ENCODE measurements around the gene CFAP73. TPM values are rescaled to one million over a fixed set of nuclear protein-coding genes. Genes with fewer than 3 reads are reported as not detected.

Gene CFAP73
- total RNA-seq, 1 experiment from 2014 or later: 0.34 TPM

GRCh38 chr12:113171543-113171942 is 22.0 kb downstream of the CFAP73 start:
- H3K9me2 ChIP-seq (ENCODE audit: insufficient read depth): no peaks in the 10 kb centered on the region
- no peaks in the 10 kb centered on the region for H3K9me3 ChIP-seq (ENCODE audit: control insufficient read depth in 1 of 2, insufficient read depth in 1 of 2, low read depth in 1 of 2, low read length in 2 of 2)
- no peak for ATAC-seq
- no peaks in the 10 kb centered on the region for H3K27me3 ChIP-seq (ENCODE audit: insufficient read depth, low read length)
- no peaks in the 10 kb centered on the region for H3K4me1 ChIP-seq (ENCODE audit: control insufficient read depth in 1 of 2, insufficient read depth in 2 of 2, low read length in 2 of 2)
- H4K20me1 ChIP-seq (ENCODE audit: insufficient read depth): no peaks in the 10 kb centered on the region
- no peak overlapping the region for H3K27ac ChIP-seq (ENCODE audit: low read depth, low read length)
- no peak overlapping the region for H3K4me3 ChIP-seq (replicated peaks in 1 of 2; ENCODE audit: low read depth in 1 of 2, low read length in 2 of 2)
- intact Hi-C loops (cut with micrococcal nuclease): no loop called here
- POLR2A ChIA-PET: no interaction called here
- no peak overlapping the region for H3K9ac ChIP-seq (ENCODE audit: low read length)
- DNase-seq (ENCODE audit: low read depth, low spot score): no peak
- CTCF ChIA-PET: interaction anchor here (1.6 kb wide), 1 partner anchor 179 kb away, joined by 6 read pairs; no protein-coding TSS in a partner anchor
- no peak overlapping the region for H2AFZ ChIP-seq (ENCODE audit: low read depth, low read length, poor library complexity, severe bottlenecking)
- RAD21 ChIA-PET (ENCODE audit: low non-redundant PET in 1 of 2, low total read pairs in 2 of 2, uncharacterized antibody in 2 of 2, unreplicated experiment in 2 of 2): no interaction called here
- peaks cover 24% of the 10 kb centered on the region; the same call in 1 of the 2 replicates for H3K79me2 ChIP-seq (ENCODE audit: insufficient read depth, low read length)
- H3K36me3 ChIP-seq (ENCODE audit: control insufficient read depth in 1 of 2, insufficient read depth in 2 of 2, low read length in 2 of 2): peaks cover 50 to 52% of the 10 kb centered on the region in 2 experiments
- no peak for TF ChIP-seq ZBTB33 (IDR thresholded peaks at IDR 0.05; ENCODE audit: extremely low read depth, insufficient replicate concordance, low read length)
- TF ChIP-seq JUND (IDR thresholded peaks at IDR 0.05): no peak
- no peak for TF ChIP-seq ZNF274 (IDR thresholded peaks at IDR 0.05; ENCODE audit: low read depth, low read length)
- no peak for TF ChIP-seq SP1 (IDR thresholded peaks at IDR 0.05; ENCODE audit: low read depth)
- TF ChIP-seq CTCF (IDR thresholded peaks at IDR 0.05 in 2 of 3, conservative IDR thresholded peaks at IDR 0.05 in 1 of 3; ENCODE audit: borderline replicate concordance in 1 of 3, insufficient read depth in 1 of 3, low read depth in 2 of 3, low read length in 2 of 3): no peak
- no peak for TF ChIP-seq CEBPB (IDR thresholded peaks at IDR 0.05; ENCODE audit: low read depth)
- no peak for TF ChIP-seq ATF3 (IDR thresholded peaks at IDR 0.05)
- no peak for TF ChIP-seq ELF1 (IDR thresholded peaks at IDR 0.05; ENCODE audit: borderline replicate concordance, low read depth)
- no peak for TF ChIP-seq RAD21 (IDR thresholded peaks at IDR 0.05; ENCODE audit: low read depth)
- no peak for TF ChIP-seq POLR2A (IDR thresholded peaks at IDR 0.05; ENCODE audit: borderline replicate concordance, extremely low read depth, insufficient read depth, insufficient read length)
- no peak for TF ChIP-seq MAX (IDR thresholded peaks at IDR 0.05)
- no peak for TF ChIP-seq TCF7L2 (IDR thresholded peaks at IDR 0.05; ENCODE audit: borderline replicate concordance, extremely low read depth, insufficient read depth, insufficient read length)
- no peak for TF ChIP-seq EZH2 (IDR thresholded peaks at IDR 0.05)
- TF ChIP-seq ZFX (IDR thresholded peaks at IDR 0.05): no peak
- TF ChIP-seq SRF (IDR thresholded peaks at IDR 0.05; ENCODE audit: low read depth): no peak
- TF ChIP-seq SIN3A (IDR thresholded peaks at IDR 0.05; ENCODE audit: low read depth): no peak
- TF ChIP-seq EZH2phosphoT487 (IDR thresholded peaks at IDR 0.05; ENCODE audit: borderline replicate concordance): no peak
- no peak for TF ChIP-seq CBX3 (IDR thresholded peaks at IDR 0.05; ENCODE audit: low read depth)
- TF ChIP-seq YY1 (IDR thresholded peaks at IDR 0.05; ENCODE audit: extremely low read depth, insufficient replicate concordance, low read depth, low read length): no peak
- BruUV-seq (replicated peaks): no TSS peak
- H3K4me2 ChIP-seq (ENCODE audit: low read length): no peak overlapping the region

Data from HCT116 (cell line).